Activated naive CD8-positive, alpha-beta T cell treated with anti-CD3 and anti-CD28 coated beads, Interleukin-2, amount 50 U/mL, for 16 hours (primary cell): ENCODE measurements around the gene GNAI1.

Experiments
- DNase-seq: peaks from one replicate; pipeline ENCODE4 v3.0.0-alpha.2; 2020; ENCODE audit warnings: low read depth, low spot score

Gene GNAI1

GRCh38 chr7:80210400-80210799, 75.8 kb downstream of the GNAI1 start:
- DNase-seq, result no peak

- no peak for DNase-seq
Observed at GRCh38 chr7:80213814-80214213, 79.2 kb downstream of the GNAI1 start.

GRCh38 chr7:80215734-80216133, 81.1 kb downstream of the GNAI1 start:
- DNase-seq, result no peak

- no peak for DNase-seq
Observed at GRCh38 chr7:80216996-80217842, 82.6 kb downstream of the GNAI1 start.

- no peak for DNase-seq
Observed at GRCh38 chr7:80218723-80219122, 84.1 kb downstream of the GNAI1 start.

- DNase-seq, result no peak
Observed at GRCh38 chr7:80220022-80220634, 85.5 kb downstream of the GNAI1 start.

- DNase-seq, result no peak
Observed at GRCh38 chr7:80224415-80224814, 89.8 kb downstream of the GNAI1 start.

- no peak for DNase-seq
Observed at GRCh38 chr7:80225361-80225760, 90.7 kb downstream of the GNAI1 start.

GRCh38 chr7:80226629-80227028, 92.0 kb downstream of the GNAI1 start:
- no peak for DNase-seq

GRCh38 chr7:80230327-80230726, 95.7 kb downstream of the GNAI1 start:
- no peak for DNase-seq

GRCh38 chr7:80231707-80232106, 97.1 kb downstream of the GNAI1 start:
- DNase-seq, result no peak

- no peak for DNase-seq
Observed at GRCh38 chr7:80232979-80233724, 98.5 kb downstream of the GNAI1 start.

- DNase-seq, result no peak
Observed at GRCh38 chr7:80235334-80235733, 100.7 kb downstream of the GNAI1 start.

- DNase-seq, result no peak
Observed at GRCh38 chr7:80236681-80237080, 102.0 kb downstream of the GNAI1 start.

GRCh38 chr7:80240265-80241025, 105.8 kb downstream of the GNAI1 start:
- DNase-seq, result no peak

GRCh38 chr7:80241671-80242070, 107.0 kb downstream of the GNAI1 start:
- DNase-seq, result no peak

GRCh38 chr7:80243425-80243824, 108.8 kb downstream of the GNAI1 start:
- no peak for DNase-seq

- DNase-seq, result no peak
Observed at GRCh38 chr7:80244206-80244916, 109.7 kb downstream of the GNAI1 start.

- DNase-seq, result no peak
Observed at GRCh38 chr7:80247144-80247543, 112.5 kb downstream of the GNAI1 start.

- no peak for DNase-seq
Observed at GRCh38 chr7:80247891-80248290, 113.3 kb downstream of the GNAI1 start.

GRCh38 chr7:80249184-80249583, 114.6 kb downstream of the GNAI1 start:
- DNase-seq, result no peak
